HG02678 (cell line): ENCODE results near the gene LAMC3.

Experiments
- ATAC-seq: cut with Tn5 transposase; IDR thresholded peaks from one replicate; pipeline ENCODE4 v1.9.1; 2021; ENCODE audit warnings: mild to moderate bottlenecking, moderate library complexity; ENCODE audit not compliant: unreplicated experiment

Gene LAMC3

GRCh38 chr9:131042666-131043065 lies 33.7 kb downstream of the LAMC3 start:
- no peak for ATAC-seq

GRCh38 chr9:131043087-131043486 lies 34.1 kb downstream of the LAMC3 start:
- ATAC-seq, result no peak

DNA sequence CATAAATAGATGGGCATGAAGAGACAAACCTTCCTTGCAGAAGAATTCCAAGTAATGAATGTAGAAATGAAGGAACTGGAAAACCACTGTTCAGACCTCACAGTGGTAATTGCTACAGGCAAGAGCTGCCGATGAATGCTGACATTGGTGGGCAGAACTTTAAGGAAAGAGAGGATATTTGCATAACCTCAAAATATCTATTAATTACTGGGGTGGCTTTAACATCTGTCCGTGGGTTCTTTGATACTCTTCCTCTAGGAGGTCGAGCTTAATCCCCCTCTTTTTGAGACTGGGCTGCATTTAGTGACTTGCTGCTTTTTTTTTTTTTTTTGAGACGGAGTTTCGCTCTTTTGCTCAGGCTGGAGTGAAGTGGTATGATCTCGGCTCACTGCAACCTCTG lies 34.7 kb downstream of the LAMC3 start:
- ATAC-seq, result no peak

- ATAC-seq, result no peak
These were observed 36.5 kb downstream of the LAMC3 start for GRCh38 chr9:131045300-131046092.

- no peak for ATAC-seq
These were observed 37.1 kb downstream of the LAMC3 start for GRCh38 chr9:131046093-131046380.

GRCh38 chr9:131046581-131047202 lies 37.7 kb downstream of the LAMC3 start:
- ATAC-seq, result no peak

DNA sequence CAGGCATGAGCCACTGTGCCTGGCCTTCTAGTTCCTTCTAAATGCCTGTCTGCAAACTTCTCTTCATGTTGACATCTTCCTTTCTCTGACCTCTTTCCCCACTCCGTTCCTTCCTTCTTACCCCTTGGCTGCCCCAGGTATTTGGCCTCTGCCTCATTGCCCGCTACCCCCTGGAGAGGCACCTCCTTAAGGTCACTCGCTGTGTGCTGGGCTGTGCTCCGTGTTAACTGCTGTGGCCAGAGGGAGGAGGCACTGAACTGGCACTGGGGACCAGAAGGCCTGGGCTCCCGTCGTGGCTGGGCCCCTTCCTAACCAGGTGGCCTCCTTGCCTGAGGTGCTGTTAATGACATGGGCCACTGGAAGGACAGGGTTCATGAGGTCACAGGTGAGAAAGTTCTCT lies 39.4 kb downstream of the LAMC3 start:
- no peak for ATAC-seq

- ATAC-seq, result no peak
These were observed 39.8 kb downstream of the LAMC3 start for GRCh38 chr9:131048820-131049219.

DNA sequence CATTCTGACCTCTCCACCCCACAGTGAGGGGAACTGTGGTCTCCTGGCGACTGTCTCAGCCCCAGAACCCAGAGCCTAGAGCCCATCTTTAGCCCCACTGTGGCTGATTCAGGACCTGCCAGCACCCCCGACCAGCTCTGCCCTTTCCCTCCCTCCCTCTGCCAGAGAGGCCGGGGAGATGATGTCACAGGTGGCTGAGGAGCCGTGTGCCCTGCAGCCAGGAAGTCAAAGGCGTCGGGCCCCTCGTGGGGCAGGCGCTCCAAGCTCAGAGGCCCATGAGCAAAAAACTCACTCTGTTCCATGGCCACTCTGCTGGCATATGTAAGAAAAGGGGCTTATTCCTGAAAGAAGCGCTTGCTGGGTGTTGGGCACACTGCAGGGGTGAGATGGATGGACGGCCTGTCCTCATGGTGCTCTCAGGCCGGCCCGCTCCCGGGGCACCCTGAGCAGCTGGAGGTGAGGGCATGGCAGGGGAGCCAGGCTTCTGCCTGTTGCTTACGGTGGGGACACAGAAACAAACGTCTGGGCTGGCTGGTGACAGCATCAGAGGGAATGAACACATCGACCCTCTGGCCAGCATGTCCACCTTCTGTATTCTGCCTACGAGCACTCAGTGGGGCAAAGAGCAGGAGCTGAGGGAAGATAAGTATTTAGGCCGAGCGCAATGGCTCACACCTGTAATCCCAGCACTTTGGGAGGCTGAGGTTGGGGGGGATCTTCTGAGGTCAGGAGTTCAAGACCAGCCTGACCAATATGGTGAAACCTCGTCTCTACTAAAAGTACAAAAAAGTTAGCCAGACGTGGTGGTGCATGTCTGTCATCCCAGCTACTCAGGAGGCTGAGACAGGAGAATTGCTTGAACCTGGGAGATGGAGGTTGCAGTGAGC lies 41.1 kb downstream of the LAMC3 start:
- no peak for ATAC-seq

DNA sequence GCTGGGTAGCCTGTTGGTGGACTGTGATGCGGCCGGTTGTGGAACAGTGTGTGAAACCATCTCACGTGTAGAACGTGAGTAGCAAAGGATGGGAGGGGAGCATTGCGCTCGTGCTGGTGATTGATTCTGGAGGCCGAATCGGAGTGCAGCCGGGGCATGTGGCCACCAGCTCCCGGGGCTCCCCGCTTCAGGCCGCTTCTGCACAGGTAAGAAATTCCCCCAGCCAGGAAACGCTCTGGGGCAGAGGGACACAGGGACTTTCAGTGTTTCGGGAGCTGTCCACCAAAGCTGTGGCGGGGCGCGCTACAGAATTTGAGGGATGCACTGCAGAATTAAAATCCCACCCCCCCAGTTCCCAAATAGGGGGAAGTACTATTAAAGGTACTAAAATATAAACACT lies 41.9 kb downstream of the LAMC3 start:
- ATAC-seq, result no peak

DNA sequence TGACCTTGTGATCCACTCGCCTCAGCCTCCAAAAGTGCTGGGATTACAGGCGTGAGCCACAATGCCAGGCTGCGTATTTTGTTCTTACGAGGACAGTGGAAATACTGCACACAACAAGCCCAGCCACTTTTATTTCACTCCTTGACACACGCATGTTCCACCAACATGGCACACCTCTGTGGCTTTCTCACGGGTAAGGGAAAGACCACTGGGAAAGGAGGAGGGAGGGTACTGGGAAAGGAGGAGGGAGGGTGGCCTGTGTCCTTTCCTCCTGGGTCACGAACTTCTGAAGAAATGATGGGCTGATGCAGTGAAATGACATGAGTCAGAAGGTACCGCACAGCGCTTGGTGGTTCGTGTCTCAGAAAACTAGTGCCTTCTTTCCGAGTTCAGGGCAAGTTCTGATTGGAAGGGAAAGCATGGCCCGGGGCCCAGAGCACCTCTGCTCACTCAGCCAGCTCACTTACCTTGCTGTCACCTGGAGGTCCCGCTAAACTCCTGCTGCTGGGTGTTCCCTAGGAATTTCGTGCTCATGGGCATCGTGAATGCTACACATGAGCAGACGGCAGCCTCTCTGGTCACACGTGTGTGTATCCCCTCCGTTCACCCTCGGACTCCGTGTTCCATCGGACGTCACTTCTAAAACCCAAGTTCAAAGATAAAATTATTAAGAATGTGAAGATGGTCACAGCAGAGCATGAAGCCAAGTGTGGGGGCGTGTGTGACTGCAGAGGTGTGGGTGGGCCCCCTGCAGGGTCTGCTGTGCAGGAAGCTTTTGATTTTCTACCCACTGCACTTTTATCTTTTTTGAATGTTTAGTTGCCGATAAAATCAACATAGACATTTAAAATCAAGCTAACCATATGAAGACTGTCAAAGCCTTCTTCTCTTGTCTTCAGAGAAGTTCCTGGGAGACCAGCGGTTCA lies 42.9 kb downstream of the LAMC3 start:
- ATAC-seq, result no peak

DNA sequence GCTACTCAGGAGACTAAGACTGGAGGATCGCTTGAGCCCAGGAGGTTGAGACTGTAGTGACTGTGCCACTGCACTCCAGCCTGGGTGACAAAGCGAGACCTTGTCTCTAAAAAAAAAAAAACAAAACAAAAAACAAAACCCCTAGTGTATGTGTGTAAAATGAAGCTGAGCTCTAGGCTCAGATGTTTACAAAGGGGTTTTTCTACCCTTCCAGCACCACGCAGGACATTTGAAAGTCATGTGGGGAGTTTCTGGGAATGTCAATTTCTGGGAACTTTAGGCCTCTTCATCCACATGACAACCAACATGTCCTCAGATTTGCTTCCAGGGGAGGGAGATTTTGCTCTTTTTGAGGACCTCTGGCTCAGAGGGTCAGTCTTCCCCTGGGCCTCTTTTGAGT lies 44.9 kb downstream of the LAMC3 start:
- ATAC-seq, result no peak

DNA sequence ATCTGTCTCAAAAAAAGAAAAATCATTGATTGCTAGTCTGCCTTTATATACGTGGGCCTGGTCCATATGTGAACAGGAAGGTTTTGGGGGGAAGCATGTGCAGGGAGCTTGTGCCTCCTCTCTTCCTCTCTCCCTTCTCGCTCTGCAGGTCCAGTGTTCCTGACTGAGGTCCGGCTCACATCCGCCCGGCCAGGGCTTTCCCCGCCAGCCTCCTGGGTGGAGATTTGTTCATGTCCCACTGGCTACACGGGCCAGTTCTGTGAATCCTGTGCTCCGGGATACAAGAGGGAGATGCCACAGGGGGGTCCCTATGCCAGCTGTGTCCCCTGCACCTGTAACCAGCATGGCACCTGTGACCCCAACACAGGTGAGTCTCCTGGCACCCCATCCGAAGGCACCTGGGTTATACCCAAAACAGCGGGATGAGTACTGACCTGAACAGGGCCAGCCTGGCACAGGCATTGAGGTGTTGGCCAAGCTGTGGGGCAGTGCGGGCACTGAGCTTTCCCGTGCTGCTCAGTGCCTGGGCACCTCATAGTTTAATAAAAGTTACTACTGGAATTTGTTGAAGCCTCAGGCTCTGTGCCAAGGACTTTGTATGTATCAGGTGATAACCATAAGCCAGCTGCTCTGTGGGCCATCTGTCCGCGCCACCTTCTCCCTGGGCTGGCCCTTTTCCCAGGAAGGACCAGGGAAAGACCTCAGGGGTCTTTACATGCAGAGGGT lies 48.0 kb downstream of the LAMC3 start:
- ATAC-seq, result no peak

GRCh38 chr9:131060900-131061630 lies 52.1 kb downstream of the LAMC3 start:
- ATAC-seq, result no peak

- ATAC-seq, result no peak
These were observed 54.0 kb downstream of the LAMC3 start for GRCh38 chr9:131062969-131063368.

GRCh38 chr9:131065599-131065998 lies 56.6 kb downstream of the LAMC3 start:
- ATAC-seq, result no peak

DNA sequence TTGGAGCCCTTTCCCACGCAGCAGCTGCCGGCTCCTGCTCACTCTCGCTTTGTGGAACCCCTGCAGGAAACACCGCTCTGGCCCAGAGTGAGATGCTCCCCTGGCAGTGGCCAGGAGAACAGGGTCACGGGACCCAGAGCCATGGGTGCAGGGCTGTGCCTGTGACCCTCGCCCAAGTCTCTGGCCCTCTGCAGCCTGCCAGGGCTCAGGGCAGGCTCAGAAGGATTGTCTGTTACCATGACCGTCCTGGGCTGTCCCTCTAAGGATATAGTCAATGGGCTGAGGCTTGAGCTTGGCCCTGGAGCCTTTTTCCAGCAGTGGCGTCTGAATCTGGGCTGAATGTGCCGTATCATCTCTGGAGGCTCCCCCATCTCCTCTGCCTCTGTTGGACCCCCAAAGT lies 58.7 kb downstream of the LAMC3 start:
- no peak for ATAC-seq

GRCh38 chr9:131068076-131068816 lies 59.3 kb downstream of the LAMC3 start:
- no peak for ATAC-seq

- ATAC-seq, result no peak
These were observed 60.7 kb downstream of the LAMC3 start for GRCh38 chr9:131069699-131070098.
